RWPE1 (cell line): Measurements from ENCODE around the gene RANBP17.
A peak's percentile ranks its signal among the peaks of the same experiment; 100 is the strongest.
"Not testable (repeated sequence)": the region's sequence is repeated elsewhere in the genome, so short reads cannot be mapped to it uniquely, and the experiment has no call there.

Experiments
- CTCF ChIA-PET: fragments of 350-600 bp; sonication (Branson Sonifier 250); formaldehyde crosslinking; extraction: SDS; loops from one replicate; lab custom pipeline; 2021; lab: Yijun Ruan, JAX
- POLR2A ChIA-PET: fragments of 400-600 bp; formaldehyde crosslinking; extraction: SDS; loops from one replicate; lab custom pipeline; 2020; ENCODE audit warnings: antibody characterized with exemption; ENCODE audit not compliant: low non-redundant PET; lab: Yijun Ruan, JAX
- DNase-seq: peaks from one replicate; pipeline ENCODE4 v3.0.0; 2012; ENCODE audit warnings: low spot score
- H3K27ac ChIP-seq: fragments of 450-650 bp; 2 replicates; pipeline ENCODE4 v1.5.1; 2017
- TF ChIP-seq, protein P1 (sequence below): fragments of 450-650 bp; conservative IDR thresholded peaks from 2 replicates; pipeline ENCODE4 v1.5.1; 2017; ENCODE audit warnings: low read depth, mild to moderate bottlenecking

RANBP17 gene

DNA sequence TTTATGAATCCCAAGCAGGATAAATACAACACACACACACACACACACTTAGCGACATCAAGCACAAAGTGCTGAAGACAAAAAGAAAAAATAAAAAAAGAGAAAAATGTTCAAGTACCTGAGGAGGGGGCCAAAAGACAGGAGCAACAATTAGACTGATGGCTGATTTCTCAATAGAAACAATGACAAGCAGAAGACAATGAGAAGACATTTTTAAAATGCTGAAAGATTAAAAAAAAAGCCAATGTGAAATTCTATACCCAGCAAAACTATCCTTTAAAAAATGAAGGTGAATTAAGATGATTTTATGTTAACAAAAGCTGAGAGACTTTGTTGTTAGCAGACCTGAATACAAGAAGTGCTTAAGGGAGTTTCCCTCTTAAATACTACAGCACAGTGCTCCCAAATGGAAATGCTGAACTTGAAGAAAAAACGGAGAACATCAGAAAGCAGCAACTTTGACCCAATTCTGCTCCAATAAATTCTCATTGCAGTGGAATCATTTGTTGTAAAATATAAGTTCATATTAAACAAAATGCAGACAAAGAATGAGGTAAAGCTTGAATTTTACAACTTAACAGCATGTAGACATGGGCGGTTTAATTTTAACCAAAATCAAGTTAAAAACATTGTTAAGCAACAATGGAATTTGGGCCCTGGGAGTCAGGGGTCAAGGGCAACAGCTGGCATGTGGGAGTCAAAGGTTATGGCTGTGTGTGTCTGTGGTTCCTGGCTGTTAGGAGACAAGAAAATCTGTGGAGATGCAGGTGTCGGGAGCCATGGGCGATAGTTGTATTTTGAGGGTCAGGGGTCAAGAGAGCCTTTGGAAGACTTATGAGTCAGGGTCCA lies 776 bp upstream of the RANBP17 start:
- no peak for DNase-seq
- ChIA-PET POLR2A (no interaction called here), CTCF (interaction anchor here (0.6 kb wide), 1 partner anchor 45 kb away, joined by 4 read pairs; no protein-coding TSS in a partner anchor)
- TF ChIP-seq, protein P1, sequence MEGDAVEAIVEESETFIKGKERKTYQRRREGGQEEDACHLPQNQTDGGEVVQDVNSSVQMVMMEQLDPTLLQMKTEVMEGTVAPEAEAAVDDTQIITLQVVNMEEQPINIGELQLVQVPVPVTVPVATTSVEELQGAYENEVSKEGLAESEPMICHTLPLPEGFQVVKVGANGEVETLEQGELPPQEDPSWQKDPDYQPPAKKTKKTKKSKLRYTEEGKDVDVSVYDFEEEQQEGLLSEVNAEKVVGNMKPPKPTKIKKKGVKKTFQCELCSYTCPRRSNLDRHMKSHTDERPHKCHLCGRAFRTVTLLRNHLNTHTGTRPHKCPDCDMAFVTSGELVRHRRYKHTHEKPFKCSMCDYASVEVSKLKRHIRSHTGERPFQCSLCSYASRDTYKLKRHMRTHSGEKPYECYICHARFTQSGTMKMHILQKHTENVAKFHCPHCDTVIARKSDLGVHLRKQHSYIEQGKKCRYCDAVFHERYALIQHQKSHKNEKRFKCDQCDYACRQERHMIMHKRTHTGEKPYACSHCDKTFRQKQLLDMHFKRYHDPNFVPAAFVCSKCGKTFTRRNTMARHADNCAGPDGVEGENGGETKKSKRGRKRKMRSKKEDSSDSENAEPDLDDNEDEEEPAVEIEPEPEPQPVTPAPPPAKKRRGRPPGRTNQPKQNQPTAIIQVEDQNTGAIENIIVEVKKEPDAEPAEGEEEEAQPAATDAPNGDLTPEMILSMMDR: no peak
- peak overlapping the region; percentile 77 for H3K27ac ChIP-seq

DNA sequence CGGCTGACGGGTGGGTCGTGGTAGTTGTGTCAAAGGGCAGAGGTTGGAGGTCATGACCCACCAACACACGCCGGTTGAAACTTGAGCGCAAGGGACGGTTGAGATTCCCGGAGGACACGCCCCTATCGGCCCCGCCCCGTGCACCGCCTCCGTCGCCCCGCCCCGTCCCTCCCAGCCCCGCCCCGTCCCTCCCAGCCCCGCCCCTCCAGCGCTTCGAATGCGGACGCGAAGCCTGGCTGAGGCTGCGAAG lies 226 bp upstream of the RANBP17 start:
- CTCF ChIA-PET: no interaction called here
- TF ChIP-seq, protein P1: no peak
- peak; percentile 91 for DNase-seq
- peak overlapping the region; percentile 77 for H3K27ac ChIP-seq
- POLR2A ChIA-PET: no interaction called here

DNA sequence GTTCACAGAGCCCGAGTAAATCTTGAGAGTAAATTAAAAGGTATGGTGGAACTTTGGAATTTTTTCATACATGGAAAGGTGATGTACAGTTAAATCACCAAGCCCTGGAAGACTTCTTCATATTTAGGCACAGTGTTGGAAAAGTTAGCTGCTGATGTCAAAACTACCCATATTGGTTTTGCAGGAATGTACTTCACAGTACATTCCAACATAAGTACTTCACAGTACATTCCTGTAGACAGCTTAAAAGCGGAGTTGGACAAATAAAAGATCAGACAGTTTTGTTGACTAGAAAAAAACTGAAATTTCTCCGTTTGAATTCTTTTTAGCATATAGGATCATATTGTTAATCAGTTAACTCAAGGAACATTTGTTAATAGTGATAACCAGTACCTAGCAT lies 1.8 kb downstream of the RANBP17 start:
- ChIA-PET CTCF (no interaction called here), POLR2A (no interaction called here)
- DNase-seq: no peak
- TF ChIP-seq, protein P1: no peak
- no peak overlapping the region for H3K27ac ChIP-seq

DNA sequence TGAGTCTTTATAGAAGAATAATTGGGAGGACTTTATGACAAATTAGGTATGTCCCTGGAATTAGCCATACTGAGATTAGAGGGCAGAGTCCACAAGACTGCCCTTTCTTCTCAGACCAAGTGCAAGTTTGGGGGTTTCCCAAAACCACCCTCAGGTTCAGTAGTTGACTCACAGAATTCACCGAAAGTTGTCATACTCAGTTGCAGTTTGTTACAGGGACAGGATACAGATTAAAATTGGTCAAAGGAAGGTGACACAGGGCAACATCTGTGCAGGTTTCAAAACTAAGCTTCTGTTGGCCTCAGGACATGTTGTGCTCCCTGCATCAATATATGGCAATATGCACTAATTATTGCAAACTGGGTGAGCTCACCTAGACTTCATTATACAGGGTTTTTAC lies 3.8 kb downstream of the RANBP17 start:
- DNase-seq: no peak
- TF ChIP-seq, protein P1: no peak
- ChIA-PET POLR2A (no interaction called here), CTCF (interaction anchor here (0.6 kb wide), 1 partner anchor 885 kb away, joined by 3 read pairs; the partner anchor contains the start of gene INSYN2B)
- no peak overlapping the region for H3K27ac ChIP-seq

DNA sequence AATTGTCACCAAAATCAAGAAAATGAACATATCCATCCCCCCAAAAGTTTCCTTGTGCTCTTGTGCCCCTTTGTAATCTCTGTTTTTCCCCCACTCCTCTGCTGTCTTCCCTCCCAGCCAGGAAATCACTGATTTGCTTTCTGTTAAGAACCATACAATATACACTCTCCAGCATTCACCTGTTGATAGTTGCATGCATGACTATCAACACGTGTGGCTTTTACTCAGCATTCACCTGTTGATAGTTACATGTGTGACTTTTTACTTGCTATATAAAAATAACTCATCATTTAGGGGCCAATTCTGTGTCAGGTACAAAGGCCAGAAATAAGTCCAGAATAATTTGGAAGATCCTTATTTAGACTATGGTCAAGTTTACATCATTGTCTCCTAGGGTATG lies 6.0 kb downstream of the RANBP17 start:
- no peak for DNase-seq
- CTCF ChIA-PET: no interaction called here
- TF ChIP-seq, protein P1: no peak
- no peak overlapping the region for H3K27ac ChIP-seq
- POLR2A ChIA-PET: no interaction called here

DNA sequence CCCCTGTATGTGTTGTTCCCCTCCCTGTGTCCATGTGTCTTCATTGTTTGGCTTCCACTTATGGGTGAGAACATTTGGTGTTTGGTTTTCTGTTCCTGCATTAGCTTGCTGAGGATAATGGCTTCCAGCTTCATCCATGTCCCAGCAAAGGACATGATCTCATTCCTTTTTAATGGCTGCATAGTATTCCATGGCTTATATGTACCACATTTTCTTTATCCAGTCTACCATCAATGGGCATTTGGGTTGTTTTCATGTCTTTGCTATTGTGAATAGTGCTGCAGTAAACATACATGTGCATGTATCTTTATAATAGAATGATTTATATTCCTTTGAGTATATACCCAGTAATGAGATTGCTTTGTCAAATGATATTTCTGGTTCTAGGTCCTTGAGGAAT lies 8.6 kb downstream of the RANBP17 start:
- POLR2A ChIA-PET, CTCF ChIA-PET, DNase-seq, H3K27ac ChIP-seq: not testable (repeated sequence)

DNA sequence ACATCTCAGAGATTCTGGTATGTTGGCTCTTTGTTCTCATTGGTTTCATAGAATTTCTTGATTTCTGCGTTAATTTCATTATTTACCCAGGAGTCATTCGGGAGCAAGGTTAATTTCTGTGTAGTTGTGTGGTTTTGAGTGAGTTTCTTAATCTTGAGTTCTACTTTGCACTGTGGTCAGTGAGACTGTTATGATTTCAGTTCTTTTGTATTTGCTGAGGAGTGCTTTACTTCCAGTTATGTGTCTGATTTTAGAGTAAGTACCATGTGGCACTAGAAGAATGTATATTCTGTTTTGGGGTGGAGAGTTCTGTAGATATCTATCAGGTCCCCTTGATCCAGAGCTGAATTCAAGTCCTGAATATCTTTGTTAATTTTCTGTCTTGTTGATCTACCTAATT lies 12.2 kb downstream of the RANBP17 start:
- DNase-seq: no peak
- H3K27ac ChIP-seq: no peak overlapping the region
- ChIA-PET CTCF (no interaction called here), POLR2A (no interaction called here)
- TF ChIP-seq, protein P1: no peak
